Keratinocyte (primary cell): ENCODE results near the gene EXOC3. TPM values are rescaled to one million over a fixed set of nuclear protein-coding genes. Genes with fewer than 3 reads are reported as not detected.

ENCODE experiments used
- DNase-seq: peaks from one replicate; pipeline ENCODE4 v3.0.0-alpha.2; 2011; ENCODE audit warnings: low read depth, missing footprints, low spot score
- FAIRE-seq: peaks from 2 replicates; lab custom pipeline; 2011; peaks lifted over from hg19 to GRCh38; lab: Jason Lieb, UNC
- H2AFZ ChIP-seq: 2 replicates; pipeline ENCODE4 v1.6.0; 2012; ENCODE audit warnings: low read length, control low read depth, inconsistent platforms; ENCODE audit not compliant: control insufficient read depth
- H3K27ac ChIP-seq: 2 replicates; pipeline ENCODE4 v1.5.1; 2011; ENCODE audit warnings: low read length; ENCODE audit not compliant: control insufficient read depth, insufficient read depth
- H3K27me3 ChIP-seq: 3 replicates; pipeline ENCODE4 v1.6.0; 2011; ENCODE audit warnings: low read length; ENCODE audit not compliant: control insufficient read depth, insufficient read depth; ENCODE audit errors: extremely low read depth
- H3K36me3 ChIP-seq, 2 experiments: 2 replicates in 1 of 2; 3 replicates in 1 of 2; pipeline ENCODE4 v1.5.1; 2011; ENCODE audit warnings: low read length in 2 of 2, mild to moderate bottlenecking in 1 of 2; ENCODE audit not compliant: control insufficient read depth in 2 of 2, insufficient read depth in 2 of 2; ENCODE audit errors: extremely low read depth in 1 of 2
- H3K4me1 ChIP-seq: 3 replicates; pipeline ENCODE4 v1.5.1; 2011; ENCODE audit warnings: low read length; ENCODE audit not compliant: control insufficient read depth, insufficient read depth; ENCODE audit errors: extremely low read depth
- H3K4me2 ChIP-seq: 3 replicates; pipeline ENCODE4 v1.6.0; 2011; ENCODE audit warnings: low read depth, low read length; ENCODE audit not compliant: control insufficient read depth, insufficient read depth; ENCODE audit errors: extremely low read depth
- H3K4me3 ChIP-seq, 3 experiments: fragments of 200-600 bp in 1 of 3; sonication (generic) in 1 of 3; 2 replicates in 2 of 3; 3 replicates in 1 of 3; pipeline ENCODE4 v1.5.1; 2011 to 2016; ENCODE audit warnings: low read length in 3 of 3, mild to moderate bottlenecking in 3 of 3, control low read depth in 2 of 3, inconsistent platforms in 1 of 3, low read depth in 1 of 3, mixed read lengths in 1 of 3, mixed run types in 1 of 3, moderate library complexity in 1 of 3; ENCODE audit not compliant: control insufficient read depth in 2 of 3, insufficient read depth in 2 of 3; ENCODE audit errors: extremely low read depth in 1 of 3
- H3K79me2 ChIP-seq: 2 replicates; pipeline ENCODE4 v1.6.0; 2012; ENCODE audit warnings: low read length; ENCODE audit not compliant: control insufficient read depth, insufficient read depth
- H3K9ac ChIP-seq: 3 replicates; pipeline ENCODE4 v1.6.0; 2011; ENCODE audit warnings: low read length; ENCODE audit not compliant: control insufficient read depth, insufficient read depth; ENCODE audit errors: extremely low read depth
- H3K9me1 ChIP-seq: 3 replicates; pipeline ENCODE4 v1.6.0; 2011; ENCODE audit warnings: low read length; ENCODE audit not compliant: control insufficient read depth, insufficient read depth; ENCODE audit errors: extremely low read depth
- H3K9me3 ChIP-seq: 2 replicates; pipeline ENCODE4 v1.5.1; 2012; ENCODE audit warnings: low read depth, low read length; ENCODE audit not compliant: control insufficient read depth
- H4K20me1 ChIP-seq: 3 replicates; pipeline ENCODE4 v1.6.0; 2011; ENCODE audit warnings: low read length; ENCODE audit not compliant: control insufficient read depth, insufficient read depth; ENCODE audit errors: extremely low read depth
- EZH2 ChIP-seq: IDR thresholded peaks from one replicate; pipeline ENCODE4 v1.6.1; 2012; ENCODE audit warnings: inconsistent platforms, mild to moderate bottlenecking, low read length, moderate library complexity
- dilution Hi-C: fragments of 300-500 bp; cut with MboI; formaldehyde crosslinking; loops from one replicate; pipeline ENCODE4 v1.7.0; 2020; ENCODE audit warnings: low sequenced_read_pairs; ENCODE audit not compliant: extremely low pct_ligation_motif_present
- polyA plus RNA-seq, 5 experiments: library from polyadenylated mRNA; depleted of rRNA in 3 of 5; stranded (reverse) in 3 of 5; stranded (forward) in 1 of 5; unstranded in 1 of 5; fragments of >200 nt; gene quantifications; 1 replicate in 1 of 5; 2 replicates in 3 of 5; 3 replicates in 1 of 5; pipeline versions ENCODE4 v1.2.1 to v1.2.3, GENCODE V29; 2011 to 2012; ENCODE audit warnings: missing spikeins in 2 of 5, low read depth in 1 of 5, low replicate concordance in 1 of 5
- TF ChIP-seq, protein P1 (sequence below), 3 experiments: IDR thresholded peaks in 1 of 3; conservative IDR thresholded peaks in 1 of 3; optimal IDR thresholded peaks in 1 of 3; 2 replicates in 2 of 3; 3 replicates in 1 of 3; pipeline versions ENCODE3 to v1.5.1; 2011; ENCODE audit warnings: low read length in 3 of 3, mild to moderate bottlenecking in 3 of 3, moderate library complexity in 2 of 3, control low read depth in 1 of 3, inconsistent platforms in 1 of 3; ENCODE audit not compliant: insufficient read depth in 2 of 3; ENCODE audit errors: extremely low read depth in 1 of 3

EXOC3 gene
- polyA plus RNA-seq, 1 donor (not counting 4 experiments of a cell fraction or from before 2014, with no cell fraction given): 14.2 TPM

DNA sequence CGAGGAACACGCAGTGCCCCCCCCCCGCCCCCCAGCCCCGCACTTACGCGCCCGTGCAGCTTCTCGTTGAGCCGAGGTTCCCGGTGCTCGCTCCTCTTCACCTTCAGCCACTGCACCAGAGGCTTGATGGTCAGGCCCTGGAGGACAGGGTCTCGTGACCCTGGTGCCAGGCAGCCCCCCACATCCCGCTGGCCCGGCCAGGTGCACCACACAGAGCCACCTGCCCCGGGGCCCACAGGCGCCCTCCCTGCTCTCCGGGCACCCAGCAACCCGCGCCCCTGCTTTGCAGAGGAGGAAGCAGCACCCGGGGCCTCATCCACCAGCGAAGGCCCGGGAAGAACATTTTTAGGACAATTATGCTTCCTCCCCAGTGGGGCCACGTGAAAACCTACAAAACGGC is 39.0 kb downstream of the EXOC3 start:
- Histone ChIP-seq H3K9ac (no peak overlapping the region), H3K4me3 (no peak overlapping the region), H3K4me1 (no peaks in the 10 kb centered on the region), H3K27ac (no peak overlapping the region), H3K4me2 (no peak overlapping the region), H3K9me1 (no peaks in the 10 kb centered on the region), H3K9me3 (no peaks in the 10 kb centered on the region), H4K20me1 (no peaks in the 10 kb centered on the region), H3K27me3 (peaks cover 18% of the 10 kb centered on the region), H3K36me3 (no peaks in the 10 kb centered on the region), H3K79me2 (no peaks in the 10 kb centered on the region), H2AFZ (no peak overlapping the region)
- no peak for TF ChIP-seq EZH2
- TF ChIP-seq, protein P1, sequence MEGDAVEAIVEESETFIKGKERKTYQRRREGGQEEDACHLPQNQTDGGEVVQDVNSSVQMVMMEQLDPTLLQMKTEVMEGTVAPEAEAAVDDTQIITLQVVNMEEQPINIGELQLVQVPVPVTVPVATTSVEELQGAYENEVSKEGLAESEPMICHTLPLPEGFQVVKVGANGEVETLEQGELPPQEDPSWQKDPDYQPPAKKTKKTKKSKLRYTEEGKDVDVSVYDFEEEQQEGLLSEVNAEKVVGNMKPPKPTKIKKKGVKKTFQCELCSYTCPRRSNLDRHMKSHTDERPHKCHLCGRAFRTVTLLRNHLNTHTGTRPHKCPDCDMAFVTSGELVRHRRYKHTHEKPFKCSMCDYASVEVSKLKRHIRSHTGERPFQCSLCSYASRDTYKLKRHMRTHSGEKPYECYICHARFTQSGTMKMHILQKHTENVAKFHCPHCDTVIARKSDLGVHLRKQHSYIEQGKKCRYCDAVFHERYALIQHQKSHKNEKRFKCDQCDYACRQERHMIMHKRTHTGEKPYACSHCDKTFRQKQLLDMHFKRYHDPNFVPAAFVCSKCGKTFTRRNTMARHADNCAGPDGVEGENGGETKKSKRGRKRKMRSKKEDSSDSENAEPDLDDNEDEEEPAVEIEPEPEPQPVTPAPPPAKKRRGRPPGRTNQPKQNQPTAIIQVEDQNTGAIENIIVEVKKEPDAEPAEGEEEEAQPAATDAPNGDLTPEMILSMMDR (optimal IDR thresholded peaks at IDR 0.05 in 1 of 3, IDR thresholded peaks at IDR 0.05 in 1 of 3, conservative IDR thresholded peaks at IDR 0.05 in 1 of 3; ENCODE audit: extremely low read depth in 1 of 3, insufficient read depth in 2 of 3, low read length in 3 of 3): no peak
- dilution Hi-C loops: no loop called here
- FAIRE-seq (no peak), DNase-seq (no peak)

DNA sequence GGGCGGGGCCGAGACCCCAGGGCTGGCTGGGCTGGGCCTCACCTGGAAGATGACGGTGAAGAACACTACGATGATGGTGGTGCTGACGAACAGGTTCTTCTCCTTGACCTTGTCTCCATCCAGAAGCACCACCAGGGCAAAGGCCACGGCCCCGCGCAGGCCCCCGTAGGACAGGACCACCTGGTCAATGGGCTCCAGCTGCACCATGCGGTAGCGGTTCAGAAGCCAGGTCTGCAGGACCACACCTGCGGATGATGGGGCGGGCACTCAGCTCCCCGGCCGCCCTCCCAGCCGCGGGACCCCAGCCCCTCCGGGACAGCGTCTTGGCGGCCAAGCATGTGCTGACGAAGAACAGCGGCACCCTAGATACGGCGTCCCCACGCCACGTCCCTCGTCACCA is 39.5 kb downstream of the EXOC3 start:
- dilution Hi-C loops: no loop called here
- Histone ChIP-seq H4K20me1 (no peaks in the 10 kb centered on the region), H2AFZ (no peak overlapping the region), H3K27me3 (peaks cover 18% of the 10 kb centered on the region), H3K4me1 (no peaks in the 10 kb centered on the region), H3K27ac (no peak overlapping the region), H3K9ac (no peak overlapping the region), H3K9me1 (no peaks in the 10 kb centered on the region), H3K79me2 (no peaks in the 10 kb centered on the region), H3K9me3 (no peaks in the 10 kb centered on the region), H3K36me3 (no peaks in the 10 kb centered on the region), H3K4me2 (no peak overlapping the region), H3K4me3 (no peak overlapping the region)
- no peak for TF ChIP-seq EZH2
- TF ChIP-seq, protein P1 (optimal IDR thresholded peaks at IDR 0.05 in 1 of 3, IDR thresholded peaks at IDR 0.05 in 1 of 3, conservative IDR thresholded peaks at IDR 0.05 in 1 of 3; ENCODE audit: extremely low read depth in 1 of 3, insufficient read depth in 2 of 3, low read length in 3 of 3): no peak
- DNase-seq: no peak
- FAIRE-seq: no peak
